Endodermal cell (in vitro differentiated cells): Measurements from ENCODE around the gene GLOD4. TPM values are rescaled to one million over a fixed set of nuclear protein-coding genes. Genes with fewer than 3 reads are reported as not detected.

Experiments
- DNase-seq: peaks from one replicate; pipeline ENCODE4 v3.0.0-alpha.2; 2017
- H3K27ac ChIP-seq: 2 replicates; pipeline ENCODE4 v1.5.1; 2013; ENCODE audit warnings: mild to moderate bottlenecking, low read depth, low read length, moderate library complexity
- H3K27me3 ChIP-seq: 2 replicates; pipeline ENCODE4 v1.6.1; 2013; ENCODE audit warnings: mild to moderate bottlenecking, low read length, moderate library complexity; ENCODE audit not compliant: insufficient read depth, control insufficient read depth, poor library complexity, severe bottlenecking
- H3K36me3 ChIP-seq: 2 replicates; pipeline ENCODE4 v1.7.0; 2013; ENCODE audit warnings: mild to moderate bottlenecking, low read length, moderate library complexity; ENCODE audit not compliant: control insufficient read depth, insufficient read depth
- H3K4me1 ChIP-seq: one replicate; pipeline ENCODE4 v1.7.0; 2013; ENCODE audit warnings: low read length; ENCODE audit not compliant: control insufficient read depth, insufficient read depth
- H3K4me3 ChIP-seq: 2 replicates; pipeline ENCODE4 v1.5.1; 2013; ENCODE audit warnings: mild to moderate bottlenecking, low read length, moderate library complexity
- H3K9ac ChIP-seq: 2 replicates; pipeline ENCODE4 v1.6.1; 2013; ENCODE audit warnings: mild to moderate bottlenecking, low read length, moderate library complexity; ENCODE audit not compliant: poor library complexity, severe bottlenecking; ENCODE audit errors: extremely low read depth
- H3K9me3 ChIP-seq: 2 replicates; pipeline ENCODE4 v1.6.1; 2013; ENCODE audit warnings: mild to moderate bottlenecking, low read length, moderate library complexity; ENCODE audit not compliant: control insufficient read depth
- H3K27ac Mint-ChIP-seq: 2 replicates; pipeline ENCODE4 v1.8.0; 2020; ENCODE audit warnings: mixed read lengths
- H3K27me3 Mint-ChIP-seq: 2 replicates; pipeline ENCODE4 v1.8.0; 2021; ENCODE audit warnings: mild to moderate bottlenecking, mixed read lengths; ENCODE audit not compliant: insufficient read depth
- H3K36me3 Mint-ChIP-seq: 2 replicates; pipeline ENCODE4 v1.8.0; 2020; ENCODE audit warnings: low read depth, mixed read lengths
- H3K4me1 Mint-ChIP-seq: 2 replicates; pipeline ENCODE4 v1.8.0; 2020; ENCODE audit warnings: mixed read lengths
- H3K4me3 Mint-ChIP-seq: 2 replicates; pipeline ENCODE4 v1.8.0; 2020; ENCODE audit warnings: mild to moderate bottlenecking, moderate library complexity, mixed read lengths
- H3K9me3 Mint-ChIP-seq: 2 replicates; pipeline ENCODE4 v1.8.0; 2020; ENCODE audit warnings: mild to moderate bottlenecking, mixed read lengths
- WGBS, 2 experiments: methylation state at CpG; one replicate each; pipeline versions ENCODE4 v1.1.5 to v1.1.7; 2013; ENCODE audit warnings: missing lambda C conversion rate in 2 of 2, mixed read lengths in 1 of 2; ENCODE audit not compliant: insufficient coverage in 1 of 2, insufficient read length in 1 of 2; 5-methylcytosine and 5-hydroxymethylcytosine counted together
- total RNA-seq, 2 donors: library from RNA; stranded (reverse); fragmentation: NEBNext Ultra II Directional in 1 of 2; extraction: Animal tissue kit (Norgen Biotek cat#: 25700) in 1 of 2; gene quantifications; 2 replicates in 1 of 2; 3 replicates in 1 of 2; pipeline ENCODE4 v1.2.1, GENCODE V29; 2021
- TF ChIP-seq, protein P1 (sequence below): fragments of 200-600 bp; sonication (generic); conservative IDR thresholded peaks from 2 replicates; pipeline ENCODE4 v1.5.0; 2021; ENCODE audit warnings: antibody characterized with exemption, mild to moderate bottlenecking

GLOD4 gene
- total RNA-seq, 2 donors from 2014 or later = 81.6 to 95.1 TPM

DNA sequence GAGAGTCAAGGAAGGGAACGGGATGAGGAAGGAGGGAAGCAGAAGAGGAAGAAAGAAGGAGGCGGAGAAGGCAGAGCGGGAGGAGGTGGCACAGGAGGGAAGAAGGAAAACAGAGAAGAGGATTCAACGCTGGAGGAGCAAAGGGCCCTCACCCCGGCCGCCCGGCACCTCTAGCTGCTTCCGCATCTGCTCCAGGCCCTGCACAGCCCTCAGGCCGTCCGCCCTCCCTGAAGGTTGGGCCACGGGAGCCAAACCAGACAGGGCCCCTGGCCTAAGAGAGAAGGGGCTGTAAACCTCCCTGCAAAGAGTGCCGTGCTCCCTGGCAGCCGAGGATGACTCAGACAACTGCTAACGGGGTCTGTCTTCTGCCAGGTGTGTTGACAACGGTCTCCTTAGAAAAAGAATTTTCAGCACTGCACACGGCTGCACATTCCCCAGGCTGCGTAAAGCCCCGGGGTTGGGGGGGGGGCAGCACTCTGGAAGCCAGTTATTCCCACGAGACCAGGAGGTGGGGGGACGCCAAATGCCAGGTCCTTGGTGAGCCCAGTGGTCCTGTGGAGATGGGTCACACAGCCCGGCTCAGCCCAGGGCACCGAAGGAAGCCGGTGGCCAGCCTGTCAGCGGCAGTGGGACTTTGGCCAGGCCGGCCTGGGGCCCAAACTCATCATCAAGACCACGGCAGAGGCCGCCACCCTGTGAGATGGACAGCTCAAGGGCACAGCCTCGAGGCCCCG is 29.1 kb upstream of the GLOD4 start:
- peak overlapping the region; percentile 38 for H3K27ac ChIP-seq
- TF ChIP-seq, protein P1, sequence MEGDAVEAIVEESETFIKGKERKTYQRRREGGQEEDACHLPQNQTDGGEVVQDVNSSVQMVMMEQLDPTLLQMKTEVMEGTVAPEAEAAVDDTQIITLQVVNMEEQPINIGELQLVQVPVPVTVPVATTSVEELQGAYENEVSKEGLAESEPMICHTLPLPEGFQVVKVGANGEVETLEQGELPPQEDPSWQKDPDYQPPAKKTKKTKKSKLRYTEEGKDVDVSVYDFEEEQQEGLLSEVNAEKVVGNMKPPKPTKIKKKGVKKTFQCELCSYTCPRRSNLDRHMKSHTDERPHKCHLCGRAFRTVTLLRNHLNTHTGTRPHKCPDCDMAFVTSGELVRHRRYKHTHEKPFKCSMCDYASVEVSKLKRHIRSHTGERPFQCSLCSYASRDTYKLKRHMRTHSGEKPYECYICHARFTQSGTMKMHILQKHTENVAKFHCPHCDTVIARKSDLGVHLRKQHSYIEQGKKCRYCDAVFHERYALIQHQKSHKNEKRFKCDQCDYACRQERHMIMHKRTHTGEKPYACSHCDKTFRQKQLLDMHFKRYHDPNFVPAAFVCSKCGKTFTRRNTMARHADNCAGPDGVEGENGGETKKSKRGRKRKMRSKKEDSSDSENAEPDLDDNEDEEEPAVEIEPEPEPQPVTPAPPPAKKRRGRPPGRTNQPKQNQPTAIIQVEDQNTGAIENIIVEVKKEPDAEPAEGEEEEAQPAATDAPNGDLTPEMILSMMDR = no peak
- Mint-ChIP-seq H3K9me3 (peaks cover 2% of the 10 kb centered on the region), H3K4me3 (no peak overlapping the region), H3K36me3 (peaks cover 75% of the 10 kb centered on the region), H3K27ac (peak overlapping the region; percentile 35), H3K4me1 (no peaks in the 10 kb centered on the region), H3K27me3 (no peaks in the 10 kb centered on the region)
- DNase-seq = no peak
- no peaks in the 10 kb centered on the region for H3K27me3 ChIP-seq
- H3K9me3 ChIP-seq = no peaks in the 10 kb centered on the region
- WGBS, 2 experiments = 90 to 94% methylated on average over 16 to 29 of the region's 29 CpGs
- H3K9ac ChIP-seq = no peak overlapping the region
- no peaks in the 10 kb centered on the region for H3K4me1 ChIP-seq
- H3K36me3 ChIP-seq = peaks cover 72% of the 10 kb centered on the region
- no peak overlapping the region for H3K4me3 ChIP-seq

DNA sequence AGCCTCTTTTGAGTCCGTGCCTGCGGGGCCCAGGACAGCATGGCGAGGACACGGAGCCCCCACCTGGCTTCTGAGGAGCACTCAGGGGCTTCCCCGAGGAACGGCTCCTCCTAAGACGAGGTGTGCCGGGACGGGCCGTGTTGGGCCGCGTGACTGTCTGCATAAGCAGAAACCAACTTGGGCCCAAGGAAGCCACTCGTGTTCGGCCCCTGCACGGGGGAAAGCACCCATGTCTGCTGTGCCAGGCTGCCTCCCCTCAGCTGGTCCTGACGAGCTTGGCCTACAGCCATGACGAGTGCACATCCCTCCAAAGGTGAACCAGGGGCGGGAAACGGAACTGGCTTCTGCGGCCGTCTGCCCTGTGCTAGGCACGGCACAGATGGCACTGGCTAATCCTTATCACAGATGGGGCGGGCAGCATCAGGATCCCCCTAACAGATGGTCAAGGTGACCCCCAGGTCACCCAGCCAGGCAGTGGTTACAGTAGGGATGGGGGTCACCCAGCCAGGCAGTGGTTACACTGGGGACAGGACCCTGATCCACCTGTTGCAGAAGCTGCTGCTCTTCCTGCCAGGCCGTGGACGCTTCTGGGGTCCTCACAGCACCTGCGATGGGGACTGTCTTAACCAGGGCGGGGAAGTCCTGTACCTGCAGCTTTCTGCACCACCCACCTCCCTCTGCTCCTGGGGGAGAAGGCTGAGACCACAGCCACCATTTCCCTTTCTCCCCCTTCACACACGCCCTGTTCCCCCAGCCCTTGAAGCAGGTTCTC is 25.6 kb upstream of the GLOD4 start:
- H3K27ac ChIP-seq = peak overlapping the region; percentile 76
- 95 to 96% methylated on average over 15 to 28 of the region's 28 CpGs for WGBS, 2 experiments
- no peaks in the 10 kb centered on the region for H3K27me3 ChIP-seq
- TF ChIP-seq, protein P1 = no peak
- H3K4me3 ChIP-seq = no peak overlapping the region
- Mint-ChIP-seq H3K4me3 (no peak overlapping the region), H3K27ac (peak overlapping the region; percentile 7), H3K27me3 (no peaks in the 10 kb centered on the region), H3K9me3 (peaks cover 2% of the 10 kb centered on the region), H3K4me1 (no peaks in the 10 kb centered on the region), H3K36me3 (peaks cover 62% of the 10 kb centered on the region)
- H3K9me3 ChIP-seq = no peaks in the 10 kb centered on the region
- H3K9ac ChIP-seq = no peak overlapping the region
- peaks cover 2% of the 10 kb centered on the region for H3K4me1 ChIP-seq
- H3K36me3 ChIP-seq = peaks cover 63% of the 10 kb centered on the region
- DNase-seq = no peak

DNA sequence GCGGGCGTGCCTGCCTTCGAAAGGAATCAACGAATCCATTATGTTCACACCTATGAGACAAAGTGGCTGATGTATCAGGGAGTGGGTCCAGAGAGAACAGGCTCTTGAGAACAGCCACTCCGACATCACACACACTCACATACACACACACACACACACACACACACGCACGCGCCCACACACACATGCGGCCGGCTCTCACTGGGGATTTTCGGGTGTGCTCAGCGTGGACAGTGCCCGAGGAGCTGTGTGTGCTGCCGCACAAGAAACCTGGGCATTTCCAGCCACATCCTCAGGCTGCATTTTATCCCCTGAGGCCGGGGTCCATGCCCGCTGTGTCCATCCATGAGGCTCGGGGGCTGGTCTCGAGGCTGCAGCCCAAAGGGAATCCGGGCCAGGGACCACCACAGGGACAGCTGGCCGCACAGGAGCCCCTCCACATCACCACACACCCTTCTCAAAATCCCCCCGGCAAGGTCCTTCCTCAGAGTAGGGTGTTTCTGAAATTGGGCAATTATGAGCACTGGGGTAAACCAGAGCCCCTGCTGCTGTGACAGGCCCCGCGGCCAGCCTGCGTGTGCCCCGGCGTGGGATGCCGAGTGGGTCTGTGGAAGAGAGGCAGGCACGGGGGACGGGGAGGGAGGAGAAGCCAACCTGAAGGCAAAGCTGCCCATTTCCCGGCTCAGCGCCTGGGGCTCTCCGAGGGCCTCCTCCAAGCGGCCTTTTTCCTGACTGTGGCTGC is 24.9 kb upstream of the GLOD4 start:
- H3K4me3 ChIP-seq = no peak overlapping the region
- 91 to 93% methylated on average over 18 to 33 of the region's 33 CpGs for WGBS, 2 experiments
- Mint-ChIP-seq H3K9me3 (peaks cover 2% of the 10 kb centered on the region), H3K36me3 (peaks cover 58% of the 10 kb centered on the region), H3K4me1 (no peaks in the 10 kb centered on the region), H3K27me3 (no peaks in the 10 kb centered on the region), H3K4me3 (no peak overlapping the region), H3K27ac (peak overlapping the region; percentile 41)
- H3K4me1 ChIP-seq = peaks cover 2% of the 10 kb centered on the region
- TF ChIP-seq, protein P1 = no peak
- no peaks in the 10 kb centered on the region for H3K9me3 ChIP-seq
- H3K27ac ChIP-seq = peak overlapping the region; percentile 76
- no peak for DNase-seq
- no peaks in the 10 kb centered on the region for H3K27me3 ChIP-seq
- peaks cover 64% of the 10 kb centered on the region for H3K36me3 ChIP-seq
- no peak overlapping the region for H3K9ac ChIP-seq
